Left colon (tissue), 2 donors: ENCODE measurements around the gene MAPK13. TPM values are rescaled to one million over a fixed set of nuclear protein-coding genes. Genes with fewer than 3 reads are reported as not detected.

Experiments used
- ATAC-seq: fragments of 200-7000 bp; cut with Tn5 transposase; one replicate; pipeline ENCODE4 v1.9.1; 2020; ENCODE audit warnings: mild to moderate bottlenecking, moderate library complexity
- DNase-seq, 2 donors: peaks; one replicate each; pipeline ENCODE4 v3.0.0-alpha.2; 2020
- intact Hi-C, 2 donors: fragments of 100-400 bp; cut with DNase I in 1 of 2; cut with micrococcal nuclease in 1 of 2; formaldehyde crosslinking; loops; one replicate each; pipeline versions ENCODE4 v1.11.2 to v1.14.0; 2022; cut with DNase I, micrococcal nuclease
- total RNA-seq, 2 donors: library from RNA; stranded (reverse); fragmentation: NEBNext Ultra II Directional; extraction: Animal tissue kit (Norgen Biotek cat#: 25700); gene quantifications; one replicate each; pipeline ENCODE4 v1.2.1, GENCODE V29; 2021
- donor health status: DM: no; HTN: no; CAD: no.
- donor health status: DM: yes; HTN: yes; CAD: no.

The MAPK13 gene
- total RNA-seq, 2 donors from 2014 or later = 184 to 186 TPM

DNA sequence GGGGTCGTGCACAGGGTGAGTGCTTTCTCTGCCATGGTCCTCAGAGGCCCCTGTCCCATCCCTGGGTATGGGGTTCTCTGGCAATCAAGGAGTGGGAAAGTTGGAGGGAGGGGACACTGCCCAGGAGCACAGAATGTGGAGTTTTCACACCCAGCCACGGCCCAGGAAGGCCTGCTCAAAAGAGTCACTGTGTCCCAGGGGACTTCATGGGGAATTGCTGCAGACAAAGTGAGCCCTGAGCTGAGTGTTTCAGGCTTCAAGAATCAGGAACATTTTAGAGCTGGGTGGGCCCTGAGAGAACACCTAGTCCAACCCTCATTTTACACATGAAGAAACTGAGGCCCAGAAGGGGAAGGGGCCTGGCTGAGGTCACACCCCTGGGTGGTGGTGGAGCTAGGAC is 5.7 kb downstream of the MAPK13 start:
- intact Hi-C loops = no loop called here
- ATAC-seq (no peak), DNase-seq (no peak)

DNA sequence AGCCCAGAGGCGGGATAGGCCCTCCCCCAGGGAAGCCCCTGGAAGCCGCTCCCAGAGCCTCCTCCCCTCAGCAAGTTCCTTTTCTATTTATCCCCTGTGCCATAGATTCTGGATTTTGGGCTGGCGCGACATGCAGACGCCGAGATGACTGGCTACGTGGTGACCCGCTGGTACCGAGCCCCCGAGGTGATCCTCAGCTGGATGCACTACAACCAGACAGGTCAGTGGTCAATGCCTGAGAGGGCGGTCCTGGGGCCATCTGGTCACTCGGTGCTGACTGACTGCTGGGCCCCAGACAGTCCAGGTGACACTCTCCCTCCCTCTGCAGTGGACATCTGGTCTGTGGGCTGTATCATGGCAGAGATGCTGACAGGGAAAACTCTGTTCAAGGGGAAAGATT is 6.2 kb downstream of the MAPK13 start:
- ATAC-seq (no peak), DNase-seq (no peak)
- intact Hi-C loops = no loop called here

DNA sequence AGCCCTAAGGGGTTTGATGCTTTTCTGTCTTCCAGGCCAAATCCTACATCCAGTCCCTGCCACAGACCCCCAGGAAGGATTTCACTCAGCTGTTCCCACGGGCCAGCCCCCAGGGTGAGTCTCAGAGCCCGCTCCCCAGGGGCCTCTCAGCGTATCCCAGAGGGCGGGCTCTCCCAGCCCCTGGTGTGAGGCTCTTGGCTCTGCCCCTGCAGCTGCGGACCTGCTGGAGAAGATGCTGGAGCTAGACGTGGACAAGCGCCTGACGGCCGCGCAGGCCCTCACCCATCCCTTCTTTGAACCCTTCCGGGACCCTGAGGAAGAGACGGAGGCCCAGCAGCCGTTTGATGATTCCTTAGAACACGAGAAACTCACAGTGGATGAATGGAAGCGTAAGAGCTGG is 8.4 kb downstream of the MAPK13 start:
- no peak for ATAC-seq
- intact Hi-C loops = no loop called here

GRCh38 chr6:36139431-36139830 is 9.1 kb downstream of the MAPK13 start:
- ATAC-seq = peak; percentile 10
- no peak for DNase-seq
- intact Hi-C loops = no loop called here

More for the DNA sequence above, 8.4 kb downstream of the MAPK13 start:
- DNase-seq = no peak

GRCh38 chr6:36139991-36140710 is 9.8 kb downstream of the MAPK13 start:
- ATAC-seq (no peak), DNase-seq (no peak)
- intact Hi-C loops = no loop called here

GRCh38 chr6:36141091-36141490 is 10.8 kb downstream of the MAPK13 start:
- intact Hi-C loops = no loop called here
- DNase-seq (no peak), ATAC-seq (no peak)

DNA sequence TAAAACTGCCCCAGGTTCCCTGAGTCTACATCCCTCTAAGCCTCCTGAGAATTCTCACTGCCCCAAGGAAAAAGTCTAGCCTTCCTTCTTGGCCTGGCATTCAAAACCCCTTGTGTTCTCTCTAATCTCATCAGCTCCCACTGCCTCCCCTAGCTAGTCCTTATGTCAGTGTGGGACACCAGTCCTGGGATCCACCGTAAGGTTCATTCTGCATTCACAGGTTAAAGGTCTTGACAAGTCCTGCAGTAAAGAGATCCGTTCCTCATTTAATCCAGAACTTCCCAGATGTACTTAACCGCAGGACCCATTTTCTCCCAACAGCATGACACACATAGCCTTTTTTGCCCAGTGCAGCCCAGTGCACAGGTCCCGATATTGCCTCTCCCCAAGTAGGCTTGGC is 11.6 kb downstream of the MAPK13 start:
- intact Hi-C loops = no loop called here
- ATAC-seq (no peak), DNase-seq (no peak)

DNA sequence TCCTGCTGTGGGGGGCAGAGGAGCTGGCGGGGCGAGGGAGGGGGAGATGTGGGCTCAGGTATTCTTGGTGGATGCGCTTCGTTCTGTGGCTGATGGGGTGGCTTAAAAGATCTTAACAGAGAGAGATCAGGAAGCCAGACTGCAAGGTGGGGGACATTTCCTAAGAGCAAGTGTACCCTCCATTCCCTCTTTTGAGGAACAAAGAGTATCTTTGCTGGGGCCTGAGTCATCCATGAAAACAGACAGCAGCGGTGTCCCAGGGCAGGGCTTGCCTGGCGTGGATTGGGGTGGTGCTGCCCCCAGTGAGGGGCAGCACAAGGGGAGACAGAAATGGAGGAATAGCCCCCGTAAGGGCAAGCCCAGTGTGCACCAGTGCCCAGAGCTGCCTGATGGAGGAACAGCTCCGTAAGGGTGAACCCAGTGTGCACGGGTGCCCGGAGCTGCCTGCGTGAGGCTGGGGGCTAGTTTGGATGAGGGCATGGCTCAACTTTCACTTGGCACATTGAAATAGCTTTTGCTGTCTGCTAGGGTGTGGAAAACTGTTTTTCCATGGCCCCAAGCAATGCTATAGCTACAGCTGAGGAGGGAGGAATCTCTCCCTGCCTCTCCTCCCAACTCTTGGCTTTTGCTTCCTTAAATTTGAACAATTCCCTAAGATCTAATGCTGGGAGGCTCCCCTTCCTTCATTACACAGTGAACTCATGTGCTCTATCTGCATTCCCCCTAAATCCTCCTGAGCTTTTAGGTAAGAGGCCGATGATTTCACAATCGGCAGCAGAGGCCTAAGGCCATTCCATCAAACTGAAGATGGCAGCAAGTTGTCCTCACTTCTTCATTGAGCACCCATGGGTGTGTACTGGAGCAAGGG is 12.9 kb downstream of the MAPK13 start:
- ATAC-seq (peak; percentile 10), DNase-seq (no peak)
- intact Hi-C loops = no loop called here

DNA sequence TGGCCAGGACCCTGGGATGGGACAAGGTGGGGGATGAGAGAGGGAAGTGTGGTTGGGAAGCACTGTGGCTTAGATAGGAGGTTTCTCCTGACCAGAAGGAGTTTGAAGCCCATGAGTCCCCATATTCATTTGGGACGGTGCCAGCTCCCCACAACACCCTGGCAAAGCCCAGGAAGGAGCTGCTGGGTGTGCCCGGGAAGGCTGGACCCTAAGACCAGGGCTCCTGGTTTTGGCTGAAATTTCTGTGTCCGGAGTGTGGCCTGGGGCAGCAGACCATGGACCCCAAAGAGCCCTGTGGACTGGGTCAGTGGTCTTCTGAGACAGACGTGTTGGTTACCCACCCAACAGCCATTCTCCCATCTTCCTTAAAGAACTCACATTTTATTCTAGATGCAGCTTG is 15.2 kb downstream of the MAPK13 start:
- intact Hi-C loops = no loop called here
- no peak for ATAC-seq
- DNase-seq = no peak

- DNase-seq (no peak), ATAC-seq (no peak)
- intact Hi-C loops = no loop called here
Observed at GRCh38 chr6:36147294-36147693, 17.0 kb downstream of the MAPK13 start.

DNA sequence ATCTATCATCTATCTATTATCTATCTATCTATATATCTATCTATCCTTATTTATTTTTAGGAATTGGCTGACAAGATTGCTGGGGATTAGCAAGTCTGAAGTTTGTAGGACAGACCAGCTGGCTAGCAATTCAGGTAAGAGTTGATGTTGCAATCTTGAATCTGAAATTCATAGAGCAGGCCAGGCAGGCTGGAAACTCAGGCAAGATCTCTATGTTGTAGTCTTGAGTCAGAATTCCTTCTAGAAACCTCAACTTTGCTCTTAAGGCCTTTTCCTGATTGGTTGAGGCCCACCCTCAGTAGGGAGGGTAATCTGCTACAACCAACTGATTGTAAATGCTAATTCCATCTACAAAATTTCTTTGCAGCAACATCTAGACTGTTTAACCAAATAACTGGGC is 19.2 kb downstream of the MAPK13 start:
- intact Hi-C loops = no loop called here
- ATAC-seq (no peak), DNase-seq (no peak)

DNA sequence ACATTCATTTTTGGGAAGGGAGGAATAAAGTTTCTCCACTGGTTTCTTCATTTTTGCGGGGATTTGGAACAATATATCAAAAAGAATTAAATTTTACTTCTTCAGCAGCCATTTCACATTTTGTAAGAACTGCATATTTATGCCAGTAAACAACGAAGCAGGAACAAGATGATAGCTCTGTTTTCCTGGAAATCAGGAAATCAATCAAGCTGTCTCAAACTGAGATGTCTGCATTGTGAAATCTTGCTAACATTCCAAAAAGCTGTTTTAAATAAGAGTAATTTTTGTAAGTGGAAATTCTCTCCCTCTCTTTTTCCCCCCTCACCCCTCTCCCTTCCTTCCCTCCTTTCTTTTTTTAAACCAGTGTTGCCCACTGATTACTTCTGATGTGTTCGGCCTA is 20.0 kb downstream of the MAPK13 start:
- ATAC-seq (no peak), DNase-seq (no peak)
- intact Hi-C loops = no loop called here

GRCh38 chr6:36154286-36154685 is 24.0 kb downstream of the MAPK13 start:
- DNase-seq (no peak), ATAC-seq (no peak)
- intact Hi-C loops = no loop called here

DNA sequence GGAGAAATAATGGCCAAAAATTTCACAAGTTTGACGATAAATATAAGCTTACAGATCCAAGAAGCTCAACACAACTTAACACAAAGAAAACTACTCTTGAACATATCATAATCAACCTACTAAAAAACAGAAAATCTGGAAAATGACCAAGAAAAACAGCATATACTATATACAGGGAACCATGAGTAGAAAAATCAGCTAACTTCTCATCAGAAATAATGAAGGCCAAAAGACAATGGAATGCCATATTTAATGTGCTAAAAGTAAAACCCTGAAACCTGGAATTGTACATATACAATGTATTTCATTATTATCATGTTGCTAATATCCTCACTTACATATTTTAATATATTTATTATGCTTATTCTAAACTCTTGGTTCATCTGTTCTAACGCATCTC is 25.3 kb downstream of the MAPK13 start:
- intact Hi-C loops = no loop called here
- ATAC-seq (no peak), DNase-seq (no peak)

DNA sequence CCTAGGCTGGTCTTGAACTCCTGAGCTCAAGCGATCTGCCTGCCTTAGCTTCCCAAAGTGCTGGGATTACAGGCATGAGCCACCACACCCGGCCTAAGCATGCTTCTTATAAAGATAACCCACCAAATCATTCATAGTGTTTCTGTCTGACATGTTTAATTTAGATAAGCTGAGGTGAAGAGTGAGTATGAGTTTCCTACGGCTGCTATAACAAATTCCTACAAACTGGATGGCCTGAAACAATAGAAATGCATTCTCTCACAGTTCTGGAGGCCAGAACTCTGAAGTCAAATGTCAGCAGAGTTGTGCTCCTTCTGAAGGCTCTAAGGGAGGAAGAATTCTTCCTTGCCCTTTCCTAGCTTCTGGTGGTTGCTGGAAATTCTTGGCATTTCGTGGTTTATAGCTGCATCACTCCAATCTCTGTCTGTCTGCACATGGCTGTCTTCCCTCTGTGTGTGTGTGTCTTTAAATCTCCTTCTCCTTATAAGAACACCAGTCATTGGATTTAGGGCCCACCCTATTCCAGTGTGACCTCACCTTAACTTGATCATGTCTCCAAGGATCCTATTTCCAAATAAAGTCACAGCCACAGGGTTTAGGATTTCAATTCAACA is 29.9 kb downstream of the MAPK13 start:
- intact Hi-C loops = no loop called here
- DNase-seq = no peak
- no peak for ATAC-seq

GRCh38 chr6:36169023-36170007 is 39.0 kb downstream of the MAPK13 start:
- ATAC-seq = no peak

DNA sequence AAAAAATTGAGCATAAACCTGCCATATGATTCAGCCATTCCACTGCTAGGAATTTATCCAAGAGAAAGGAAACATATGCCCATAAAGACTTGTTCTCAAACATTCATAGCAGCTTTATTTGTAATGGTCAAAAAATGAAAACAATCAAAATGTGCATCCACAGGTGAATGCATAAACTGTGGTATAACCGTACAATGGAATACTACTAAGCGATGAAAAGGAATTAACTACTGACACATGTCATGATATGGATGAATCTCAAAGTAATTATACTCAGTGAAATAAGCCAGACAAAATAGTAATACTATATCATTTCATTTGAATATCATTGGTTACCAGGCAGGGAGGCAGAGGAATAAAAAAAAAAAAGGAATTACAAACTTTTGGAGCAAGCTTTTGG is 40.4 kb downstream of the MAPK13 start:
- DNase-seq (no peak), ATAC-seq (no peak)
- intact Hi-C loops = no loop called here

More at GRCh38 chr6:36169023-36170007, 39.0 kb downstream of the MAPK13 start:
- DNase-seq = no peak
- intact Hi-C loops = no loop called here

DNA sequence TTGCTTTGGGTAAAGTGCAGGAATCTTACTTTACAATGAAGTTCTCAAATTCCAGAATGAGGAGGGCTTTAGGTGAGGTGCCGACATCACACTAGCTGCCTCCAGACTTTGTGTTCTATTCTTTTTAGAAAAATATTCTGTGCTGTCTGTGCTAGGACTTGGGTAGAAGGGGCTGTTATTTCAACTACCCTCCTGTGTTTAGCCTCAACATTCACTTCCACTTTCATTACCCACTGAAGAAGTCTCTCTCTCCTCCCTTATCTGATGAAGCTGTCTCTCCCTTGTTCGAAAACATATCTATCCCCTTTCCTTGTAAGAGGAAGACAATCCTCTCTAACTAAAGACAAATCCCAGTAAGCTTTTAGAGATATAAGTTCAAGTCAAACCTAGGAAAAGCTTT is 41.3 kb downstream of the MAPK13 start:
- intact Hi-C loops = no loop called here
- ATAC-seq = no peak
- DNase-seq = no peak

DNA sequence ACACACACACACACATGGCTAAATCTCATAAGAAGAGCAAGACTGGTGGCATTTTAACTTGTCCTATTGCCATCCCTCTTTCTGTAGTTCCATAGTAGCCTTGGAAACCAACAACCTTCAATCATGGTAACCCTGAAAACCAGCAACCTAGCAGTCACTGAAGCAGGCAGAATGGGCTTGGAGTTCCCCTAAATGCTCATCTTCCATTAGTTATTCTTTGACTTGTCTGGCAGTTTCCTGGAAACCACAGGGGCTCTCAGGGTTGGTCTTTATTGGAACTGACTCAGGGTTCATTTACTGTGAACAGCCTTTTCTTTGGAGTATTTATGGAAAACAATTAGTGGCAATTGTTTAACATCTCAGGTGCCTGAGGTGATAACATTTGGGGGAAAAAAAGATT is 46.9 kb downstream of the MAPK13 start:
- intact Hi-C loops = no loop called here
- DNase-seq (no peak), ATAC-seq (no peak)
